Neural cell (in vitro differentiated cells): ENCODE measurements around the gene RHOT2.

ENCODE experiments used
- TAF1 ChIP-seq: IDR thresholded peaks from 2 replicates; pipeline ENCODE4 v1.6.1; 2012; ENCODE audit warnings: low read depth
- TF ChIP-seq, protein P1 (sequence below): IDR thresholded peaks from 2 replicates; pipeline ENCODE4 v1.6.1; 2012; ENCODE audit warnings: borderline replicate concordance
- TF ChIP-seq, protein P2 (sequence below): fragments of 450-650 bp; IDR thresholded peaks from 2 replicates; pipeline ENCODE4 v1.5.1; 2014; ENCODE audit warnings: antibody characterized with exemption, mild to moderate bottlenecking, moderate library complexity; ENCODE audit not compliant: poor library complexity, severe bottlenecking

DNA sequence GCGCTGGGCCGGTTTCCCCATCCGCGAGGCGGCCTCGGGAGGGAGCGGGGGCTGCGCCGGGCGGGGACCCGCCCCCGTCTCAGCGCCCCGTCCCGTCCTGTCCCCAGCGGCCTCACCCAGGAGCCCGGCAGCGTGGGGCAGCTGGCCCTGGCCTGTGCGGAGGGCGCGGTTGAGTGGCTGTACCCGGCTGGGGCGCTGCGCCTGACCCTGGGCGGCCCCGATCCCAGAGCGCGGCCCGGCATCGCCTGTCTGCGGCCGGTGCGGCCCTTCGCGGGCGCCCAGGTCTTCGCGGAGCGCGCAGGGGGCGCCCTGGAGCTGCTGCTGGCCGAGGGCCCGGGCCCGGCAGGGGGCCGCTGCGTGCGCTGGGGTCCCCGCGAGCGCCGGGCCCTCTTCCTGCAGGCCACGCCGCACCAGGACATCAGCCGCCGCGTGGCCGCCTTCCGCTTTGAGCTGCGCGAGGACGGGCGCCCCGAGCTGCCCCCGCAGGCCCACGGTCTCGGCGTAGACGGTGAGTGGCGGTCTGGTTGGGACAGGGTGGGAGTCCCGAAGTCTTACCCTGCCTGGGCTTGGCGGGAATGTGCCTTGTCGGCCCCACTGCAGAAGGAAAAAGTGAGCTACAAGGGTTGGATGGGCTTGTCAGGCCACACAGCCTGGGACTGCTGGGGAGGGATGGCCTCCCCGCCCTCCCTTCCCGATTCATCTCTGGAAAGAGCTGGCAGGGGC is 47.7 kb downstream of the RHOT2 start:
- TF ChIP-seq, protein P1, sequence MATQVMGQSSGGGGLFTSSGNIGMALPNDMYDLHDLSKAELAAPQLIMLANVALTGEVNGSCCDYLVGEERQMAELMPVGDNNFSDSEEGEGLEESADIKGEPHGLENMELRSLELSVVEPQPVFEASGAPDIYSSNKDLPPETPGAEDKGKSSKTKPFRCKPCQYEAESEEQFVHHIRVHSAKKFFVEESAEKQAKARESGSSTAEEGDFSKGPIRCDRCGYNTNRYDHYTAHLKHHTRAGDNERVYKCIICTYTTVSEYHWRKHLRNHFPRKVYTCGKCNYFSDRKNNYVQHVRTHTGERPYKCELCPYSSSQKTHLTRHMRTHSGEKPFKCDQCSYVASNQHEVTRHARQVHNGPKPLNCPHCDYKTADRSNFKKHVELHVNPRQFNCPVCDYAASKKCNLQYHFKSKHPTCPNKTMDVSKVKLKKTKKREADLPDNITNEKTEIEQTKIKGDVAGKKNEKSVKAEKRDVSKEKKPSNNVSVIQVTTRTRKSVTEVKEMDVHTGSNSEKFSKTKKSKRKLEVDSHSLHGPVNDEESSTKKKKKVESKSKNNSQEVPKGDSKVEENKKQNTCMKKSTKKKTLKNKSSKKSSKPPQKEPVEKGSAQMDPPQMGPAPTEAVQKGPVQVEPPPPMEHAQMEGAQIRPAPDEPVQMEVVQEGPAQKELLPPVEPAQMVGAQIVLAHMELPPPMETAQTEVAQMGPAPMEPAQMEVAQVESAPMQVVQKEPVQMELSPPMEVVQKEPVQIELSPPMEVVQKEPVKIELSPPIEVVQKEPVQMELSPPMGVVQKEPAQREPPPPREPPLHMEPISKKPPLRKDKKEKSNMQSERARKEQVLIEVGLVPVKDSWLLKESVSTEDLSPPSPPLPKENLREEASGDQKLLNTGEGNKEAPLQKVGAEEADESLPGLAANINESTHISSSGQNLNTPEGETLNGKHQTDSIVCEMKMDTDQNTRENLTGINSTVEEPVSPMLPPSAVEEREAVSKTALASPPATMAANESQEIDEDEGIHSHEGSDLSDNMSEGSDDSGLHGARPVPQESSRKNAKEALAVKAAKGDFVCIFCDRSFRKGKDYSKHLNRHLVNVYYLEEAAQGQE, result no peak
- TF ChIP-seq, protein P2, sequence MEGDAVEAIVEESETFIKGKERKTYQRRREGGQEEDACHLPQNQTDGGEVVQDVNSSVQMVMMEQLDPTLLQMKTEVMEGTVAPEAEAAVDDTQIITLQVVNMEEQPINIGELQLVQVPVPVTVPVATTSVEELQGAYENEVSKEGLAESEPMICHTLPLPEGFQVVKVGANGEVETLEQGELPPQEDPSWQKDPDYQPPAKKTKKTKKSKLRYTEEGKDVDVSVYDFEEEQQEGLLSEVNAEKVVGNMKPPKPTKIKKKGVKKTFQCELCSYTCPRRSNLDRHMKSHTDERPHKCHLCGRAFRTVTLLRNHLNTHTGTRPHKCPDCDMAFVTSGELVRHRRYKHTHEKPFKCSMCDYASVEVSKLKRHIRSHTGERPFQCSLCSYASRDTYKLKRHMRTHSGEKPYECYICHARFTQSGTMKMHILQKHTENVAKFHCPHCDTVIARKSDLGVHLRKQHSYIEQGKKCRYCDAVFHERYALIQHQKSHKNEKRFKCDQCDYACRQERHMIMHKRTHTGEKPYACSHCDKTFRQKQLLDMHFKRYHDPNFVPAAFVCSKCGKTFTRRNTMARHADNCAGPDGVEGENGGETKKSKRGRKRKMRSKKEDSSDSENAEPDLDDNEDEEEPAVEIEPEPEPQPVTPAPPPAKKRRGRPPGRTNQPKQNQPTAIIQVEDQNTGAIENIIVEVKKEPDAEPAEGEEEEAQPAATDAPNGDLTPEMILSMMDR, result peak; percentile 55
- no peak for TF ChIP-seq TAF1
